ENCODE measurements around the gene CELSR1. TPM values are rescaled to one million over a fixed set of nuclear protein-coding genes. Genes with fewer than 3 reads are reported as not detected.
A peak's percentile ranks its signal among the peaks of the same experiment; 100 is the strongest.

Gene CELSR1
- total and polyA plus RNA-seq, 2 of the 13 experiments (the other 11 are each of a cell fraction or from before 2014, with no cell fraction given): 0.78 to 1.8 TPM

DNA sequence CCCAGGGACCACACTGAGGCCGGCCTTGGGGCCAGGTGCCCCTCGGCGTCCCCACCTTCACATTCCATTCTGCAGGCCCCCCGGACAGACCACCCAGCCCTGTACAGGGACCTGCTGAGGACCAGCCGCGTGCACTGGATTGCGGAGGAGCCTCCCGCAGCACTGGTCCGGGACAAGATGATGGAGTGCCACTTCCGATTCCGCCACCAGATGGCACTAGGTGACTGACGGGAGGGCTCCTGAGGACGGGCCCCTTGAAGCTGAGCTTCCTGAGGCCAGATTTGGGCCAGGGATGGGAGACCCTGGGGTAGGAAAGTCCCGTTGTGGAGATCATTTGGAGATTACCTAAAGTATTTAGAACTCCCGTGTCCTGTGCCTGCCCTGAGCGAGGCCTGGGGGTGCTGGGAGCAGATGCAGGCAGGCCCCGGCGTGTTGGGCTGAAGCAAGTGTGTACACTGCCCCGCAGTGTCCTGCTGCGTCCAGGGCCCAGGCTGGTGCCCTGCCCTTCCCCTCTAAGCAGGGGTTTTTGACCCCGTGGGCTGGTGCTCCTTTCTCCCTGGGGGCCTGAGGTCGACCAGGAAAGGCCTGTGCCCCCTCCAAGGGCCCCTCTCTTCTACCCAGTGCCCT is 181.9 kb downstream of the CELSR1 start (continued):
- no peak for TF ChIP-seq ZSCAN29 (CRISPR knock-in tag; conservative IDR thresholded peaks at IDR 0.05)
- no peak for TF ChIP-seq ZNF567 (CRISPR knock-in tag; IDR thresholded peaks at IDR 0.05; ENCODE audit: borderline replicate concordance)
- no peak for TF ChIP-seq ZNF891 (CRISPR knock-in tag; IDR thresholded peaks at IDR 0.05)
- no peak for TF ChIP-seq MAF1 (CRISPR knock-in tag; IDR thresholded peaks at IDR 0.05; ENCODE audit: borderline replicate concordance)
- TF ChIP-seq KLF11 (CRISPR knock-in tag; IDR thresholded peaks at IDR 0.05): no peak
- peak; percentile 6 for TF ChIP-seq HNRNPLL (IDR thresholded peaks at IDR 0.05; ENCODE audit: low read depth, low read length, poor library complexity, severe bottlenecking)
- TF ChIP-seq SP4 (CRISPR knock-in tag; IDR thresholded peaks at IDR 0.05): no peak
- no peak for TF ChIP-seq ZNF607 (CRISPR knock-in tag; IDR thresholded peaks at IDR 0.05; ENCODE audit: borderline replicate concordance)
- no peak for TF ChIP-seq ZNF691 (CRISPR knock-in tag; IDR thresholded peaks at IDR 0.05; ENCODE audit: borderline replicate concordance, low read depth)
- no peak for TF ChIP-seq SYNCRIP (IDR thresholded peaks at IDR 0.05; ENCODE audit: insufficient read depth, low read depth, low read length)
- 0 out of 2 replicates have a peak, but pooled peaks have one; percentile 24 for TF ChIP-seq GFI1 (CRISPR knock-in tag; IDR thresholded peaks at IDR 0.05; ENCODE audit: borderline replicate concordance)
- TF ChIP-seq TMF1 (CRISPR knock-in tag; IDR thresholded peaks at IDR 0.05; ENCODE audit: low read depth): no peak
- peak; percentile 34 for TF ChIP-seq XRCC5 (optimal IDR thresholded peaks at IDR 0.05; ENCODE audit: low read length)
- TF ChIP-seq, protein P1, sequence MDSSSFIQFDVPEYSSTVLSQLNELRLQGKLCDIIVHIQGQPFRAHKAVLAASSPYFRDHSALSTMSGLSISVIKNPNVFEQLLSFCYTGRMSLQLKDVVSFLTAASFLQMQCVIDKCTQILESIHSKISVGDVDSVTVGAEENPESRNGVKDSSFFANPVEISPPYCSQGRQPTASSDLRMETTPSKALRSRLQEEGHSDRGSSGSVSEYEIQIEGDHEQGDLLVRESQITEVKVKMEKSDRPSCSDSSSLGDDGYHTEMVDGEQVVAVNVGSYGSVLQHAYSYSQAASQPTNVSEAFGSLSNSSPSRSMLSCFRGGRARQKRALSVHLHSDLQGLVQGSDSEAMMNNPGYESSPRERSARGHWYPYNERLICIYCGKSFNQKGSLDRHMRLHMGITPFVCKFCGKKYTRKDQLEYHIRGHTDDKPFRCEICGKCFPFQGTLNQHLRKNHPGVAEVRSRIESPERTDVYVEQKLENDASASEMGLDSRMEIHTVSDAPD (CRISPR knock-in tag; IDR thresholded peaks at IDR 0.05): no peak
- TF ChIP-seq SMC3 (IDR thresholded peaks at IDR 0.05; ENCODE audit: low read length): peak; percentile 78
- no peak for TF ChIP-seq JUNB (CRISPR knock-in tag; IDR thresholded peaks at IDR 0.05; ENCODE audit: borderline replicate concordance)
- no peak for TF ChIP-seq ZSCAN12 (CRISPR knock-in tag; IDR thresholded peaks at IDR 0.05)
- TF ChIP-seq MZF1 (CRISPR knock-in tag; IDR thresholded peaks at IDR 0.05; ENCODE audit: borderline replicate concordance): no peak
- no peak for TF ChIP-seq ZNF414 (CRISPR knock-in tag; IDR thresholded peaks at IDR 0.05)
- TF ChIP-seq, protein P2, sequence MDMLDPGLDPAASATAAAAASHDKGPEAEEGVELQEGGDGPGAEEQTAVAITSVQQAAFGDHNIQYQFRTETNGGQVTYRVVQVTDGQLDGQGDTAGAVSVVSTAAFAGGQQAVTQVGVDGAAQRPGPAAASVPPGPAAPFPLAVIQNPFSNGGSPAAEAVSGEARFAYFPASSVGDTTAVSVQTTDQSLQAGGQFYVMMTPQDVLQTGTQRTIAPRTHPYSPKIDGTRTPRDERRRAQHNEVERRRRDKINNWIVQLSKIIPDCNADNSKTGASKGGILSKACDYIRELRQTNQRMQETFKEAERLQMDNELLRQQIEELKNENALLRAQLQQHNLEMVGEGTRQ (IDR thresholded peaks at IDR 0.05; ENCODE audit: low read depth, low read length): no peak
- TF ChIP-seq, protein P2 (CRISPR knock-in tag; IDR thresholded peaks at IDR 0.05; ENCODE audit: borderline replicate concordance): no peak
- TF ChIP-seq SATB2 (CRISPR knock-in tag; IDR thresholded peaks at IDR 0.05): no peak
- TF ChIP-seq IRF9 (CRISPR knock-in tag; IDR thresholded peaks at IDR 0.05; ENCODE audit: borderline replicate concordance): no peak
